Chondrocyte (in vitro differentiated cells): Measurements from ENCODE around the gene MBOAT2. TPM values are rescaled to one million over a fixed set of nuclear protein-coding genes. Genes with fewer than 3 reads are reported as not detected.

Source experiments
- DNase-seq: peaks from one replicate; pipeline ENCODE4 v3.0.0; 2021; ENCODE audit warnings: mixed read lengths, low spot score
- H3K27ac Mint-ChIP-seq: one replicate; pipeline ENCODE4 v1.8.0; 2021; ENCODE audit warnings: mild to moderate bottlenecking, moderate library complexity, mixed read lengths; ENCODE audit not compliant: unreplicated experiment
- H3K27me3 Mint-ChIP-seq: 2 replicates; pipeline ENCODE4 v1.8.0; 2021; ENCODE audit warnings: low read depth, mixed read lengths
- H3K36me3 Mint-ChIP-seq: 2 replicates; pipeline ENCODE4 v1.8.0; 2021; ENCODE audit warnings: low read depth, mixed read lengths
- H3K4me1 Mint-ChIP-seq: 2 replicates; pipeline ENCODE4 v1.8.0; 2021; ENCODE audit warnings: low read depth, mild to moderate bottlenecking, mixed read lengths
- H3K4me3 Mint-ChIP-seq: one replicate; pipeline ENCODE4 v1.8.0; 2021; ENCODE audit warnings: mild to moderate bottlenecking, moderate library complexity, mixed read lengths; ENCODE audit not compliant: unreplicated experiment
- H3K9me3 Mint-ChIP-seq: 2 replicates; pipeline ENCODE4 v1.8.0; 2021; ENCODE audit warnings: low read depth, mixed read lengths
- total RNA-seq: library from RNA; stranded (reverse); gene quantifications from 3 replicates; pipeline ENCODE4 v1.2.1, GENCODE V29; 2021
- TF ChIP-seq, protein P1 (sequence below): fragments of 200-600 bp; sonication (generic); IDR thresholded peaks from 2 replicates; pipeline ENCODE4 v1.5.0; 2021; ENCODE audit warnings: antibody characterized with exemption, mild to moderate bottlenecking, moderate library complexity

Gene MBOAT2
- total RNA-seq, 1 donor from 2014 or later = 40.2 TPM

DNA sequence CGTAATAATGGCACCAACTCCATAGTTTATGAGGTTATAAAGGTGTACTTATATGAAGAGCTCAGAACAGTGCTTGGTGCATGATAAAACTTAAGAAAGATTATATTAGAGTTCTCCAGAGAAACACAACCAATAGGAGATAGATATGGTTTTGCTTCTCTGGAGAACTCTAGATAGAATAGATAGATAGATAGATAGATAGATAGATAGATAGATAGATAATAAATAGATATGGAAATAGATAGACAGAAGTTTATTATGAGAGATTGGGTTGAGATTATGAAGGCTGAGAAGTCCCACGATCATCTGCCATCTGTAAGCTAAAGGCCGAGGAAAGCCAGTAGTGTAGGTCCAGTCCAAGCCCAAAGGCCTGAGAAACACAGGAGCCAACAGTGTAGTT is 2.9 kb upstream of the MBOAT2 start:
- TF ChIP-seq, protein P1, sequence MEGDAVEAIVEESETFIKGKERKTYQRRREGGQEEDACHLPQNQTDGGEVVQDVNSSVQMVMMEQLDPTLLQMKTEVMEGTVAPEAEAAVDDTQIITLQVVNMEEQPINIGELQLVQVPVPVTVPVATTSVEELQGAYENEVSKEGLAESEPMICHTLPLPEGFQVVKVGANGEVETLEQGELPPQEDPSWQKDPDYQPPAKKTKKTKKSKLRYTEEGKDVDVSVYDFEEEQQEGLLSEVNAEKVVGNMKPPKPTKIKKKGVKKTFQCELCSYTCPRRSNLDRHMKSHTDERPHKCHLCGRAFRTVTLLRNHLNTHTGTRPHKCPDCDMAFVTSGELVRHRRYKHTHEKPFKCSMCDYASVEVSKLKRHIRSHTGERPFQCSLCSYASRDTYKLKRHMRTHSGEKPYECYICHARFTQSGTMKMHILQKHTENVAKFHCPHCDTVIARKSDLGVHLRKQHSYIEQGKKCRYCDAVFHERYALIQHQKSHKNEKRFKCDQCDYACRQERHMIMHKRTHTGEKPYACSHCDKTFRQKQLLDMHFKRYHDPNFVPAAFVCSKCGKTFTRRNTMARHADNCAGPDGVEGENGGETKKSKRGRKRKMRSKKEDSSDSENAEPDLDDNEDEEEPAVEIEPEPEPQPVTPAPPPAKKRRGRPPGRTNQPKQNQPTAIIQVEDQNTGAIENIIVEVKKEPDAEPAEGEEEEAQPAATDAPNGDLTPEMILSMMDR = no peak
- Mint-ChIP-seq H3K4me1 (peaks cover 40% of the 10 kb centered on the region), H3K27me3 (no peaks in the 10 kb centered on the region), H3K27ac (no peak overlapping the region), H3K36me3 (no peaks in the 10 kb centered on the region), H3K9me3 (no peaks in the 10 kb centered on the region), H3K4me3 (no peak overlapping the region)
- no peak for DNase-seq

DNA sequence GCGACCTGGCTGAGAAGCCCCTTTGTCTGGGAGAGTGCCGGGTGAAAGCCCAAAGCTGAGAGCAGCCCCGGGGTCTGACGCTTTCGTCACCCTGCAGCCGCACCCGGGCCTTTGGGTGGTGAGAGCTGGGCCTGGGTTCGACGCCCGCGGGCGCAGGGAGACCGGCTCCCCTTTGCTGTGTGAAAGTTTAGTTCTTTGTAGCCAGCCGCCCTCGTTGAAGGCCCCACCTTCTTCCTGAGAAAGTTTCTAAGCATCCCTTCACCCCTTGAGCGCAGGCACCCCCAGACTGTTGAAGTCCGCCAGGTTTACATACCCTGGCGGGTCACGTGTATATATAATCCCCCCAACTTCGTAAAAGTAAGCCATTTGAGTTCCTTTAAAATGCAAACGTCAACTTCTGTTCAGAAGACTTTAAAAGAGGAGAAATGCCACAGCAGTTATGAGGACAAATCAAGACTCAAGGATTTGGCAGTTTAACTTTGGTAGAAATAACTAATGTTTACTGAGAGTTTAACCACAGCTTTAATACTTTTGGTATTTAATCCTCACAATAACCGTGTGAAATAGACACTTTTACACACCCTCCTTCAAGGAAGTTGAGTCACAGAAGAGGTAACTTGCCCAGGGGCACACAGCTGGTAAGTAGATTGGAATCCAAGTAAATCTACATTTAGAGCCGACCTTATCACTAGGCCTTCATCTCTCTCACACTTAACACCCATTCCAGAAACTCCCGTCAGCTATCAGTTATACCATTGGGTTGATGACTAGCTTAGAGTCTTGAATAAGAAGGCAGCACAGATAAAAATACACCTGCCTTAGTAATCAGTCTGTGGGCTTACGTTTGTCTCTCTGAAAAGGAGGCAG is 1.1 kb upstream of the MBOAT2 start:
- peak overlapping the region; percentile 75 for H3K4me3 Mint-ChIP-seq

DNA sequence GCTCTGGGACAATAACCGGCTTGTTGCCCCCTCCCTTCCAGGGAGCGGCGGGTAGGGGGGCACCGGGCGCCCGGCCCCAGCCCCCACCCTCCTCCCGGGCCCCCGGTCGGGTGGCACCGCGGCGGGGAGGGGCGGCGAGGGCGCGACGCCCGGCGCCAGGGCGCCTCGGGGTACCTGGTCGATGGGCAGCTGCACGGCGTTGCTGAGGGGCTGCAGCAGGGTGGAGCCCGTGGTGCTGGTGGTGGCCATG is 193 bp downstream of the MBOAT2 start:
- Mint-ChIP-seq H3K27ac (no peak overlapping the region), H3K36me3 (no peaks in the 10 kb centered on the region), H3K4me1 (peaks cover 38% of the 10 kb centered on the region), H3K27me3 (no peaks in the 10 kb centered on the region), H3K9me3 (no peaks in the 10 kb centered on the region), H3K4me3 (no peak overlapping the region)
- TF ChIP-seq, protein P1 = no peak
- no peak for DNase-seq

More for the DNA sequence above, 1.1 kb upstream of the MBOAT2 start:
- DNase-seq = no peak
- H3K9me3 Mint-ChIP-seq = no peaks in the 10 kb centered on the region
- TF ChIP-seq, protein P1 = no peak
- peaks cover 37% of the 10 kb centered on the region for H3K4me1 Mint-ChIP-seq
- no peaks in the 10 kb centered on the region for H3K36me3 Mint-ChIP-seq
- peak overlapping the region; percentile 66 for H3K27ac Mint-ChIP-seq
- H3K27me3 Mint-ChIP-seq = no peaks in the 10 kb centered on the region

DNA sequence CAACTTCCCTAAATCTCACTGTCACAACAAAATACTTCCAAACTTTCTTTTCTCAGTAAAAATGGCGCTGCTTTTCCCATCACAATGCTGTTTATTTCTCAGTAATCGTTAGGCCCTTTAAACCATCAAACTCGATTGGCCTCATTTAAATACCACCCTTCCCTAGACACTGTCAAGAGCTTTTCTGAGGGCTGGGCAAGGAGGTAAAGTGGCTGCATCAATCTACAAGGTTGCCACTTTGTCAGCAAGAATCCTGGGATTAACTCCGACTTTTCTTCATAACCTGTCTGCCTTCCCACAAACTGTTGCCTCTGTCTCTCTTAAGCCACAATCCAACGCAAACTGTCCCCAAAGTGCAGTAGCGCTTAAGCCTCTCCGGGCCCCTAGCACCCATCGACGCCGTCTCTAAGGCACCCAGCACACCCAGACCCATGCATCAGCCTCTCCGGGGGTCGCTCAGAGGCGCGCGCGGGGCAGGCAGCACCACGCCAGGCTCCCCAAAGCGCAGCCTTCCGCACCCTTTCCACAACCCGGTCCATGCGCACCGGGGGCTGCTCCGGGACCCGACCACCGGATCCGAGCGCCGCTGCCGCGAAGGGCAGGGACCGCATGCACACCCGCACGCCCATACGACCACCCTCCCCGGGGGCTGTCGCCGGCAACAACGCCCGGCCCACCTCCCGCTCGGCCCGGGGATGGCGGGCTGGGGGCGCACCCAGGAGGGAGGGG is 683 bp downstream of the MBOAT2 start:
- H3K36me3 Mint-ChIP-seq = no peaks in the 10 kb centered on the region
- no peak for DNase-seq
- peak overlapping the region; percentile 54 for H3K27ac Mint-ChIP-seq
- H3K4me3 Mint-ChIP-seq = peak overlapping the region; percentile 90
- TF ChIP-seq, protein P1 = no peak
- no peaks in the 10 kb centered on the region for H3K27me3 Mint-ChIP-seq
- peaks cover 39% of the 10 kb centered on the region for H3K4me1 Mint-ChIP-seq
- no peaks in the 10 kb centered on the region for H3K9me3 Mint-ChIP-seq

DNA sequence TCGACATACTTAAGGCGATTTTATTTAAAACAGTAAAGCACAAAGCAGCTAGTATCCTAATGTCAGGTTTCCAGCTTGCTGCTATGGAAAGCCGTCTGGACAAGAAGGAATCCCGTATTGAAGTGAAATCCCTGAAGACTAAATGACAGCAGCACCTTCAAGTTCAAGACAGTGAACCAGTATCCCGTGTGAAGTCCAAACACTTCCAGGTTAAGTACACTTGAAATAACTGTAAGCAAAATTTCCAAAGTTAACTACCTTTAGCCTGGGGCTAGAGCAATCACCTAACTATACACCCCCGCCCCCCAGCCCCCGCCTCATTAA is 1.2 kb downstream of the MBOAT2 start:
- H3K4me3 Mint-ChIP-seq = peak overlapping the region; percentile 90
- H3K27me3 Mint-ChIP-seq = no peaks in the 10 kb centered on the region
- no peak for DNase-seq
- H3K36me3 Mint-ChIP-seq = no peaks in the 10 kb centered on the region
- no peaks in the 10 kb centered on the region for H3K9me3 Mint-ChIP-seq
- TF ChIP-seq, protein P1 = no peak
- H3K4me1 Mint-ChIP-seq = peaks cover 39% of the 10 kb centered on the region
- H3K27ac Mint-ChIP-seq = peak overlapping the region; percentile 54
